HG02588 (cell line): ENCODE data around the gene KCNQ1.

Experiments
- ATAC-seq: cut with Tn5 transposase; IDR thresholded peaks from one replicate; pipeline ENCODE4 v1.9.1; 2021; ENCODE audit warnings: mild to moderate bottlenecking, moderate library complexity; ENCODE audit not compliant: unreplicated experiment

The KCNQ1 gene

DNA sequence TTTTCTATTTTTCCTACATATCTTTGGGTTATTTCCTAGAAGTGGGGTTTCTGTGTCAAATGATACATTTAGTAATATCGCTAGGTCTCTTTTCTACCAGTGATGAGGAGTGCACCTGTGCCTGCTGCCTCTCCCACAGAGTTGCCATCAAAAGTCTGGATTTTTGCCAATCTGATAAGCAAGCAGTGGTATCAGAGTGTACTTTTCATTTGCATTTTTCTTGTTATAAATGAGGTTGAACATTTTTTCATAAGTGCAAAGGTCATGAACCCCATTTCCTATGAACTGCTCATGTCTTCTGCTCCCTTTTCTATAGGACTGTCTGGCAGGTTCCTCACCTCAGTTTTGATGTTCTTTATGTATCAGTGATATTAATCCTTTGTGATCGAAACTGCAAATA is 2.2 kb upstream of the KCNQ1 start:
- ATAC-seq, result no peak

DNA sequence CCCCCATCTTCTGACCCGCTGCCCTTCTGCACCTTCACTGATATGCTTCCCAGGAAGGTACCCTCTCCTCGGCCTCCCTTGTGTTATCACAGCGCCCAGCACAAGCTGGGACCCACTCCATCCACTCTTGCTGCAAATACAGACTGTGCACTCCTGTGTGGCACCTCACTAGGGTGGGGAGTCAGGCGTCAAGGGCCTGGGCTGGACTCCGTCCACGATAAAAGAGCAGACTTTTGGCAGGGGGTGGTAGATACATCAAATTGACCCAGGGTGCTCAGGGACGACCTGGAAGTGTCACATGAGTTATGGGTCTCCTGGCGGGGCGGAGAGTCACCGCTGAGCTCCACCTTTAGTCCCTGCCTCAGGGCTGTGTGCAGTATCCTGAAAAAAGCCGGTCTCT is 1.4 kb upstream of the KCNQ1 start:
- ATAC-seq, result no peak

DNA sequence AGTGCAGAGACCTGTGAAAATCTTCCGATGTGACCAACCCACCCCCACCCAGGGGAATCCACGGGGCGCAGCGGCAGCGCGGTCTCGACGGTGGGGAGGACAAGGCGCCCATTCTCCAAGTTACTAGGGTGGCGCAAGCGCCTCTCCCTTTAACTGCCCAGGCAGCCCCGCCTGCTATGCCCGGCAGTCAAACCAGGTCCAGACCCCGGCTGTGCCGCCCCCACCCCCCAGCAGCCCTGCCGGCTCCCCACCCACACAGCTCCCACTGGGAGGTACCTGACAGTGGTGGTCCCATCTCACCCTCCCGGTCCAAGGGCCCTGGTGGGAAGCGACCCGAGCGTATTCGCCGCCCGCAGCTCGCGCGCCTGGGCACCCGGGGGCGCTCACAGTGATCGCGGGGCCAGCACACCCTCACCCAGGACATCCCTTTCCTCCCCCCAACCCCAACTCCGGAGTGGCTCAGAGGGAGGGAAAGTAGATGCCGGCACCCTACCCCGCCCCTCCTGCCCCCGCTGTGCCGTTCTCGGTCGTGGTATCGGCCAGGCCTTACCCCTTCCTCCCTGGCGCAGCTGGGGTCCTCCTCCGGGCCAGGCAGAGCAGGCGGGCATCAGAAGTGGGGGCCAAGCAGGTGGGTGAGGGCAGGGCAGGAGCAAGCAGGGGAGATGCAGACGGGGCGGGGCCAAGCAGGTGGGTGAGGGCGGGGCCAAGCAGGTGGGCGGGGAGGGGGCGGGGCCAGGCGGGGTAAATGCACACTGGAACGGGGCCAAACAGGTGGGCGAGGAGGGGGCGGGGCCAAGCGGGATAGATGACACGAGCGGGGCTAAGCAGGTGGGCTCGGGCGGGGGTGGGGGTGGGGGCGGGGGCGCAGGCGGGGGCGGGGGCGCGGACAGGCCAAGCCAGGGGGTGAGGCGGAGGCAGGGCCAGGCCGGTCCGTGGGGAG is 657 bp upstream of the KCNQ1 start, which contains the start of gene TRPM5:
Gene TRPM5, minus strand, starts transcription at position 634 of the 940 bp plus-strand sequence. CDS start 21,478 bp downstream, outside the sequence.
- ATAC-seq, result no peak

DNA sequence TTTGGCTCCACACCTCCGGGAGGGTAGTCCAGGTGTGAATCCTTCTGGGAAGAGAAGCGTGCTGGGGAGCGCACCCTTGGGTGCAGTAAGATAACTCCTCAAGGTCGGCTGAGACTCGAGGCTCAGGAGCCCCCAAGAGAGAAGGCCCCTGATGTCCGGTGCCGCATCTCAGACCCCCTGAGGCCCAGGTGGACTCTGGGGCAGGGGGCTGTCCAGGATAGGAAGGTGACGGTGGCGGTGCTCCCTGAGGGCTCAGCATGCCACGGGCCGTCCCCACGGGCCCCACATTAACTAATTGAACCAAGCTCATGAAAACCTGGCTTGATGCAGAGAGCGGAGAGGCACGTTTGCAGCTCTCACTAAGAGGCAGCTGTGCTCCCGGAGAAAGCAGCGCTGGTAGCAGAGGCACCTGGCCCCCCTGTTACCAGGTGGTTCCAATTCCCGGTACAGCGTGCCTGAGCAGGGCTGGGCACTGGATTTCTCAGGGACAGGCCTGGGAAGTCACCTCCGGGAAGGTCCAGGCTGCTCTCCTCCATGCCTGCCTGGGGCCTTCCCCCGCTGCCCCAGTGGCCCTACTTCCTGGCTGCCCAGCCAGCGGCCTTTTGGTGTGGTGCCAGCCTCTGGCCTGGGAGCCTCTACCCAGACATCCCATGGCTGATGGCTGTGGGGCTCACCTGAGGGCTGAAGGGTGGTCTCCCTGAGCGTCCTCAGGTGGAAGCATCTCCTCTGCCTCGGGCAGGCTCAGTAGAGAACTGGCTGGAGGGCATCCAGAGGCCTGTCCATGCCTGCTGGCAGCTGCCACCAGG is 1.1 kb downstream of the KCNQ1 start:
- ATAC-seq, result no peak

DNA sequence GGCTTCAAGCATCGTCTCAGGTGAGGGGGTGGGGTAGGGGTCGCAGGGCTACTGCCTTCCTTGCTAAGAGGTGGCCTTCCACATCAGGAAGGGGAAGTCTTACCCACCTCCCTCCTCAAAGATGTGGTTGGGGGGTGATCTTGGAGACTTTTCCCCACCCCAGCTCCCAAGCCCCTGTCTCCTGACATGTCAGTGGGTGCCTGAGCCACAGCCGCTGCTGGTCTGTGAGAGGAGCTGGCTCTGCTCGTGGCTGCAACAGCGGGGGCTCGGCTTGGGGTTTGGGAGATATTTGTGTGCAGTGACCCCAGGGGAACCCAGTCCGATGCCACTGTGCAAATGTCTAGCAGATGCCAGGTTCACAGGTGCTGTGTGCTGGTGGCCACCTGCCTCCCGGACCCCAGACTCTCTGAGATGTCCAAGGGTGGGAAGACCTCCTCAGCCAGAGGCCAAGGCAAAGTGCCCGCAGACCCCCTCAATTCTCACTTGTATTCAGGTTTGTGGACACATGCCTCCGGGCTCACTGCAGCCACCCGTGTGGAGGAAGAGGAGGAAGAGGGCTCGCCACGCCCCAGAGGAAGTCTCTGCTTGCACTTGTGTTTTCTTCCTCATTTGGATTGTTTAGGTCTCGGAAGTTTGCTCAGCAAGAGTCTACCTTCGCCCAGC is 1.9 kb downstream of the KCNQ1 start:
- ATAC-seq, result no peak

DNA sequence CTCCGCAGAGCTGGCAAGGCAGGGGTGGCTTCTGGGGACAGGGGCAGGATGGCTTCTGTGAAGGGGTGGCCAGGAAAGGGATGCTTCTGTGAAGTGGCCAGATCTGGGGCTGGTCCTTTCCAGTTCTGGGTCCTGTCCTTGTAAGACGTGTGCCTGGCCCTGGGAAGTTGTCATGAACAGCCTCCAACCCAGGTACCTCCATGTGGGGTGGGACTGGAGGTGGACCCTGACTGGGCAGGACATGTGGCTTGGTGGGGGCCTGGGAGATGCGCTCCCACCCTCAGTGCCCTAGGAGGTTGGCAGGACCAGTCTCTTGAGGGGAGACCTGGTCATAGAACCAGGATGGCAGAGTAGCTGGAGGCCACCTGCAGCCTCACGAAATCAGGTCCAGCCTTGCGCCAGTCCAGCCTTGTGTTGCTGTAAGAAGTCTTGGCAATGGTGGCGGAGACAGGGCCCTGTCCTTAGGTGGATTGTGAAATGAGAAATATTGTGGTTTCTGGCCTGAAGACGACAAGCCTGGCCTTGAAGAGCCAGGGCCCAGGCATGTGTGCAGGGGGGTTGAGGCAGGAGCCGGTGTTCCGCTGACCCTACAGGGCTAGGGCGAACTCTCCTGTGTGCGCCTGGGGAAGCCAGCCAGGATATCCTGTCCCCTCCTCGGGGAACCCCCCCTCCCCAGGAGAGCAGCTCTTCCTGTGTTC is 2.6 kb downstream of the KCNQ1 start:
- no peak for ATAC-seq

DNA sequence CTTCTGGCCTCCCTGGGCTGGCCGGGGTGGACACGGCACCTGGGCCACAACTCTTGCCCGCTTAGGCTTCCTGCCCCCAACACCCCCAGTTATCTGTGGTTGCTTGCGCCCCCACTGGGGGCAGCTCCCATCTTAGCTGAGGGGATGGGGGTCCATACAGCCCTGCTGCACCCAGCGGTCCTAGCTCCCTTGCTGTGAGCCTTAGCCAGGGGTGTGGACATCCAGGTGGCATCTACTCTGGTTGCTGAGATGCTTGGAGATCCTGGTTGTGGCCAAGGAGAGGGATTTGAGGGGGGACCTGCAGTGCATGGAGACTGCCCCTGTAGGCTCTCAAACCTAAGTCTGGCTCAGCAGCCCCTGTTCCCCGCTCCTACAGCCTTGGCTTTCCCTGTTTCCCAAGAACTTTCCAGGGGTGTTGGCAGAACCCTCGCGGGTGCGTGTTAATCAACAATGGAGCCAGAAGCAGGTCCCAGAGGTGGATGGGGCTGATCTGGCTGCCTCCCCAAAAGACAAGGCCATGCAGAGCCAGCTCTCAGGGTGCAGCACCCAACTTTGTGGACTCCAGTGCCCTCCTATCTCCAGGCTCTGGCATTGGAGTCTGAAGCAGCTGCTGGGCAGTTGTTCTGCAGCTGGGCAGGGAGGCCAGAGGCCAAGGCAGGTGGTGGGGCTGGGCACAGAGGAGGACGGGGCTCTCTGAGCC is 3.3 kb downstream of the KCNQ1 start:
- no peak for ATAC-seq

DNA sequence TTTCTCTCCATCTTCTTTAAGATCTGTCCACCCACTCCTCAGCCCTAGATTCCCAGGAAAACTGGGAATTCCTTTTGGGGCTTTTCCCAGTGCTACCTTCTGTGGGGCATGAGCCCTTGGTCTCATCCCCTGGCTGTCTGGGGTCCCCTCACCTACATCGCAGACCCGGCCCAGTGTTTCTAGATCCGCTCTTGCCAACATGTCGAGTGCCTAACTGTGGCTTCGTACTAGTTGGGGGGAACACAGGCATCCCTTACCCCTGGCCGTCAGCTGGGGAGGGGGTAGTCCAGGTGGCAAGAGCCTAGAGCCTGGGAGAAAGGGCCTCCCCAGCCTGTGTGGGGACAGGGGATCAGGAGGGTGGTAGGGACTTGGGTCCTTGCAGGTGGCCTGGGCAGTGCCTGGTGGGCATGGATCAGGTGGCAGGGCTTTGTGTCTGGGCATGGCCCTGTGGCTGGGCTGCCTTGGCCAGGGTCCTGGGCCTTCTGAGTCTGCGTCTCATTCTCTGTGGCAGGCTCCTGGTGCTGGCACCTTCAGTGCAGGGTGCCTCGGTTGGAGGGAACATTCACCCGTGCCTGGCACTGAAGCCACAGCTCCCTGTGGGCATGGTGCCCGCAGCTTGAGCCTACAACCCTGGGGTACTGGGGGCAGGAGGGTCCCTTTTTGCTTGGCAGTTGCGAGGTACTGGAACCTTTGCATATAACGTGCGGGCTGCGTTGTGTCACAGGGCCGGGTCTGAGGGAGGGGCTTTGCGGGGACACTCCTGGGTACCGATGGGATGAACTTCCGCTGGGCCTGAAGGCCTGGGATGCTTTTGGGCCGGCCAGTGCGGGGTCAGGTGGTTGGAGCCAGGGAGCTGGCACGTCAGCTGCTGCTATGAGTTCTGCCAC is 4.1 kb downstream of the KCNQ1 start:
- no peak for ATAC-seq

DNA sequence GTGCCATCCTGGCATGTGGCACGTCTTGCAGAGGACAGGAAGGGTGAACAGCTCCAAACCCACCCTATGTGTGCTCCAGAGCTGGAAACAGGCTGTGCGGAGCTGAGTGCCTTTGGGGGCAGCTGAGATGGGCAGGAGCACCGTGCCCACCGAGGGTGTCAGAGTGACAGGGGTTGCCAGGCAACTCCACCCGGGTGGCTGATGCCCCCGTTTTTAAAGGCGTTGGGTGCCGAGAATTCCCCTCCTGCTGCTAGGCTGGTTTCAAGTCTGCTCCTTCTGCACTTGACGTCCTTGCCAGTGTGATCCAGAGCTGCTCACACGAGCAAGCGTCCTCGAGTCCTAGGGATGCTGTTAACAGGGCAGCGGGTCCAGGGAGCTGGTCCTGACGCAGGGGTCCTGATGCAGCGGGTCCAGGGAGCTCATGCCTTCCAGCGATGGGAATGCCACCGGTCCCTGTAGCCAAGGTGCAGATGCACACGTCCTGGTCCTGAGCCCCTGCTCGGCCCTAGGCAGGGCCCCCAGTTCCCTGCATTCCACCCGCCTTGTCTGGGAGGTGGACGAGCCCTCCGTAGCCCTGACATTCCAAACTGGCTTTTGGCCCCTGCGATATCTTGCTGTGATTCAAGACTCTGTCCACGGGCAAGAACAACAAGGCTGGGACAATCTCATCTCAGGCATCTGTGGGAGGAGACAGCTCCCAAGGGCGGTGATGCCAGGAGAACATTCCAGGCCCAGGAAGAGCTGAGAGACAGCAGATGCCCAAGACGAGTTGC is 4.9 kb downstream of the KCNQ1 start:
- no peak for ATAC-seq

DNA sequence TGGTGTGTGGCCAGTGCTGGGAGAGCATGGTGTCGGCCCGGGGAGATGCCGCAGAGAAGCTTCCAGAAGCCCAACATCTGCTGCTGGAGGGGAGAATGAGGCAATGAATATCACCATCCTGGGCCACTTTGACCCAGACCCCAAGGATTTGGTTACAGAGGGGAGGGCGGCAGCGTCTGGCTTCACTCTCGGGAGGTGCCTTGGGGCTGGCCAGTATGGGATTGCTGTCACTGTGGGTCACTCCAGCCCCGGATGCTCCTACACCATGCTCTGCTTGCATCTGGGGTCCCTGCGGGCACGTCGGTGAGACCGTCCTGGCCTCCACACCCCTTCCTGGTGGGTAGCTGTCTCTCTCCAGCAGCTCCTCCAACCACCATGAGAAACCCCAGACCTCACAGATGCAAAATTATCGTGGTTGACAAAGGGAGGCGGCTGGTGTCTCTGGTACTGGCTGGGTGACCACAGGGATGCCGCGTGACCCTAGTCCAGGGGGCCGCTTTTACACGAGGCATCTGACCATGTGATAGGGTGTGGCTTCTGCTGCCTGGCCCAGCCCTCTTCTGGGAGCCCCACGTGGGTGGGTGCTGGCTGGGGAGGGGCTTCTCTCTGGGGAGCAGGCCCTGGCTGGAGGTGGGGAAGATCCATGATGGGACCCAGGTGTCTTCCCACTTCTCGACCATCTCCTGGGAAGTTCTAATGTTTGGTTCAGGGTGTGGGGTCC is 5.7 kb downstream of the KCNQ1 start:
- no peak for ATAC-seq

DNA sequence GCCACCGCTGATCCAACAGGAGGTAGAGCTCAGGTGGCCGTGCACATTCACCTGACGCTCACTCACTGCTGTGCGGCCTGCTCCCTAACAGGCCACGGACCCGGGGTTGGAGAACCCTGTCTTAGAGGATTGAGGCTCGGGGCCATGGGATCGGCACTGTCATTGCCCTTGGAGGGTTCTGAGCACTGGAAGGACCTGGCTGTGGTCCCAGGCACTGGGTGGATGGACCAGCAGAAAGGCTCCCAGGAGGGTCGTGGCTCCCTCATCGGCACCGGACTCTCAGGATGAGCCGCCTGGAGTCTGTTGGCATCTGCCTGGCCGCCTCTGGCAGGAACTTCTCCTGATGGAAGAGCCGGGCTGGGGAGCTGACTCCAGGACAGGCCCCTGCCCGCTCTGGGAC is 6.5 kb downstream of the KCNQ1 start:
- no peak for ATAC-seq

DNA sequence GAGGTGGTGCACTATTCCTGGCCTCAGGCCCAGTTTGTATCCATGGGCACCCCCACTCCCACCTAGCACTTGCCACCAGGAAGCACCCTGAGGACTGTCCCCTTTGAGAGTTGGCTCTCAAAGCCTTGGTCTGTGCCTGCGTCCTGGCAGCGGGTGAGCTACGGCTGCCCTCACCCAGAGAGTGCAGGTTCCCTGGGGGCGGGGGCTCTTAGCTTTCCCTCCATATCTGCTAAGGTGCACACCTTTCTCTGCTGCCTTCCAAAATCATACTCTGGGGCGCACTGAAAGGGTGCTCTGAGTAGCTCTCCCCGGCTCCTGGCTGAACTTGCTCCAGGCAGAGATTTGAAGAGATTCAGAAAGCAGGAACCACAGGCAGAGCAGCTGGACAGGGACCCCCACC is 7.1 kb downstream of the KCNQ1 start:
- ATAC-seq, result no peak

DNA sequence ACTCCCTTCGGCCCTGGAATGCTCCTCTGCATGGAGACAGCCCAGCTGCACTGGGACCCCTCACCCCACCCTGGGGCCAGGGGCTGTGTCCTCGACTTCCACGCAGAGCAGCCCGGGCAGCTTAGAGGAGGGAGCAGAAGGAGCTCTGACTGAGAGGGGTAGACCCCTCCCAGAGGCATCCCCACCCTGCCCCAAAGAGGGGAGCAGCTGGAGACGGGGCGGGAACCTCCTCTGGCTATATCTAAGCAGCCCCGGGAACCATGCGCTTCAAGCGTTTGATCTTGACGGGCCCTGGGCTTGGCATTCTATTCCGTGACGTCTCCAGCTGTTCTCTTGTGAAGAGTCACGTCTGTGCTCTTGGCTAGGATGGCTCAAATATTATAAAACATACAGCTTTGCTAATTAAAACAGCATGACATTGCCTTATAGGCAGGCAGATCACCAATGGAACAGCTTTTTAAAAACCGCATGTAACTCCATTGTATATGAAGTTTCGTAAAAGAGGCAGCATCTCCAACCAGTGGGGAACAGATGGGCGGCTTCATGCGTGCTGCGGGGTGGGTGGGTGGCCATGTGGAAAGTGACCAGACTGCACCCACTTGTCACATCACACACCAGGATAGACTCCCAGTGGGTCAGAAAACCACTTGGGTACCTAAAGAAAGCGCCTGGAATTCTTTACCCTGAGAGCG is 7.7 kb downstream of the KCNQ1 start:
- no peak for ATAC-seq

DNA sequence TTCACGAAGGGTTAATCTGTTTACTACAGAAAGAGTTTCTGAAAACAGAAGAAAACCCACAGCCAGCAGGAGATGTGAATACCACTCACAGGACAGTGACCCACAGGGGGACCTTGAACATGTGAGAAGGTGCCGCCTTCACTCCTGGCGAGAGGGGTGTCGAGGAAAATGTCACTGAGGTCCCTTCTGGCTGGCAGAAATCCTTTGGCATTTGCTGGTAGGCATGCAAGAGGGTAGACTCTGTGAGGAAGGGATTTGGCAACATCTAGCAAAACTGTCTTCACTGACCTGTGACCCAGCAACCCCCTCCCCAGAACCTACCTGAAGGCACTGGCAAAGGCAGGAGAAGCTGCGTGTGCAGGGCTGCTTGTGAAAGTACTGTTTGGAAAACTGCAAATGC is 8.6 kb downstream of the KCNQ1 start:
- no peak for ATAC-seq

DNA sequence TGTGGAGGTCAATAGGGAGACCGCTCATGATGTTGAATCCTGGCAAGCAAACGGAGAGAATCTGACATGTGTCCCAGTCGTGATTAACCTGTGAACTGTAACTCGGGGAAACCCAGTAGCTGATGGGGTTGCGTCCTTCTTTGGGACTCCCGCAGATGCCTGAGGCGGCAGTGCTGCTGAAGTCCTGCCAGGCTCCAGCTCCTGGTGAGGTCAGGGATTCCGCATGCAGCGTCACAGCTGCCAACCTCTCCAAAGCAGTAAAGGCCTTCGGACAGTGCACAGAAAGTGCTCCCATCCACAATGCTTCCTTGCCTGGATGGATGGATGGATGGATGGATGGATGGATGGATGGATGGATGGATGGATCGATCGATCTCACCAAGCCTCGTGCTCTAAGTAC is 13.5 kb downstream of the KCNQ1 start:
- ATAC-seq, result no peak

DNA sequence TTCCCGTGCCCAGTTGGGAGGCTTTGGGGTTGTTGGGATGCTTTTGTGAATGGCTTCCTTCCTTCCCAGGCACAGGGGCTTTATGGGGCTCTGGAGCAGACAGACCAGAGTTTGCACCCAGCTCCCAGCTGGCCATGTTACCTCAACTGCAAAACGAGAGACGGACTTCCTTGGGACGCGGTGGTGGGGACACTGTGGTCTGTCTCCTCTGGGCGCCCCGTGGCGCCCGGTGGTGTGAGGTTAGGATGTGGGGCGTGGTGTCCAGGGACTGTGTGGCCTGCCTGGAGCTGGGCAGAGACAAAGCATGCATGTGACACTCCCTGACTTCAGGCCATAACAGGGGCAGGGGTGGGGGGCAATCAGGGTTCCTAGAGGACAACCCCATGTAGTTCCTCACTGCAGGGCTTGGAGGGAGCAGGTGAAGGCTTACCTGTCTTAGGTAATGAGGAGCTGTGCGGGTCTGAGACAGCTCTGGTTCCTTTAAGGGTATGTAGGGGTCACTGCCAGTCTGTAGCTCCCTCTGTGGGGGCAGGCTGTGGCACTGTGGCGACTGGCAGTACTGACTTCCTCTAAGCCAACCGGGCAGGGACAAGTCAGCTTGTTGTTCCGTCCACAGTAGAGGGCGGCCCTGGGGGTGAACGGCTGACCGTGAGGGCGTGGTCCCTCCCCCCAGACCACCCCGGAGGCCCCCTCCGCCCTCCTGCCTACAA is 14.4 kb downstream of the KCNQ1 start:
- no peak for ATAC-seq
